IMR-90 (cell line): ENCODE data around the gene PSD2. TPM values are rescaled to one million over a fixed set of nuclear protein-coding genes. Genes with fewer than 3 reads are reported as not detected.

Source experiments
- ATAC-seq: fragments of 200-7000 bp; cut with Tn5 transposase; 2 replicates; pipeline ENCODE4 v1.9.1; 2020; ENCODE audit warnings: low read depth, mild to moderate bottlenecking, moderate library complexity
- BruUV-seq: library from RNA; stranded (reverse); fragments of 400-500 nt; replicated peaks from 2 replicates; lab custom pipeline; 2021; lab: Mats Ljungman, UMichigan
- CTCF ChIA-PET: fragments of 300-600 bp; formaldehyde crosslinking; extraction: SDS; loops from one replicate; lab custom pipeline; 2021; ENCODE audit warnings: antibody characterized with exemption; lab: Yijun Ruan, JAX
- POLR2A ChIA-PET: fragments of 300-600 bp; sonication (Branson Sonifier 250); formaldehyde crosslinking; loops from one replicate; lab custom pipeline; 2022; ENCODE audit warnings: antibody characterized with exemption; ENCODE audit not compliant: unreplicated experiment; lab: Charles Lee
- DNase-seq: peaks from one replicate; pipeline ENCODE4 v3.0.0; 2013
- H2AFZ ChIP-seq: replicated peaks from 2 replicates; pipeline ENCODE3; 2013; ENCODE audit warnings: low read length, mild to moderate bottlenecking; ENCODE audit not compliant: poor library complexity
- H2AK5ac ChIP-seq: 2 replicates; pipeline ENCODE4 v1.6.1; 2013; ENCODE audit warnings: low read depth, low read length, inconsistent platforms
- H2AK9ac ChIP-seq: replicated peaks from 2 replicates; pipeline ENCODE3; 2013; ENCODE audit warnings: mild to moderate bottlenecking, low read depth, low read length, moderate library complexity; ENCODE audit not compliant: poor library complexity
- H2BK120ac ChIP-seq: 2 replicates; pipeline ENCODE4 v1.6.1; 2013; ENCODE audit warnings: low read depth, low read length, inconsistent platforms
- H2BK15ac ChIP-seq: 3 replicates; pipeline ENCODE4 v1.6.1; 2013; ENCODE audit warnings: low read depth, low read length, inconsistent platforms
- H2BK20ac ChIP-seq: 2 replicates; pipeline ENCODE4 v1.6.1; 2013; ENCODE audit warnings: low read depth, mild to moderate bottlenecking, inconsistent platforms, low read length, moderate library complexity
- H2BK5ac ChIP-seq: 2 replicates; pipeline ENCODE4 v1.6.1; 2013; ENCODE audit warnings: mild to moderate bottlenecking, low read depth, low read length, inconsistent platforms; ENCODE audit not compliant: poor library complexity, severe bottlenecking
- H3K14ac ChIP-seq: replicated peaks from 2 replicates; pipeline ENCODE4 v1.6.1; 2013; ENCODE audit warnings: low read depth, low read length, inconsistent platforms
- H3K18ac ChIP-seq: 2 replicates; pipeline ENCODE4 v1.6.1; 2013; ENCODE audit warnings: low read depth, low read length, control low read depth
- H3K23ac ChIP-seq: 2 replicates; pipeline ENCODE4 v1.6.1; 2013; ENCODE audit warnings: low read depth, low read length, inconsistent platforms
- H3K27ac ChIP-seq: 2 replicates; pipeline ENCODE4 v1.5.1; 2013; ENCODE audit warnings: mild to moderate bottlenecking, control low read depth, low read length; ENCODE audit not compliant: insufficient read depth
- H3K27me3 ChIP-seq: 2 replicates; pipeline ENCODE4 v1.6.1; 2013; ENCODE audit warnings: low read length; ENCODE audit not compliant: control insufficient read depth, insufficient read depth
- H3K36me3 ChIP-seq: 2 replicates; pipeline ENCODE4 v1.6.1; 2013; ENCODE audit warnings: low read length, mixed read lengths; ENCODE audit not compliant: control insufficient read depth, insufficient read depth
- H3K4ac ChIP-seq: 2 replicates; pipeline ENCODE4 v1.6.1; 2013; ENCODE audit warnings: low read depth, low read length, inconsistent platforms
- H3K4me1 ChIP-seq: 2 replicates; pipeline ENCODE4 v1.6.1; 2013; ENCODE audit warnings: low read length, mixed read lengths; ENCODE audit not compliant: control insufficient read depth, insufficient read depth
- H3K4me2 ChIP-seq: 2 replicates; pipeline ENCODE4 v1.6.1; 2013; ENCODE audit warnings: low read depth, mild to moderate bottlenecking, control low read depth, low read length, moderate library complexity
- H3K4me3 ChIP-seq: 2 replicates; pipeline ENCODE4 v1.5.1; 2013; ENCODE audit warnings: low read depth, mild to moderate bottlenecking, control low read depth, low read length, moderate library complexity; ENCODE audit not compliant: insufficient read depth
- H3K56ac ChIP-seq: 2 replicates; pipeline ENCODE4 v1.6.1; 2013; ENCODE audit warnings: low read length, inconsistent platforms; ENCODE audit not compliant: insufficient read depth; ENCODE audit errors: extremely low read depth
- H3K79me1 ChIP-seq, 2 experiments: 2 replicates each; pipeline ENCODE4 v1.6.1; 2013; ENCODE audit warnings: low read length in 2 of 2, inconsistent platforms in 1 of 2, low read depth in 1 of 2
- H3K9ac ChIP-seq: 2 replicates; pipeline ENCODE4 v1.6.1; 2013; ENCODE audit warnings: low read depth, low read length, control low read depth
- H3K9me1 ChIP-seq: 2 replicates; pipeline ENCODE4 v1.6.1; 2013; ENCODE audit warnings: low read length, inconsistent platforms; ENCODE audit not compliant: insufficient read depth
- H3K9me3 ChIP-seq: 2 replicates; pipeline ENCODE4 v1.6.1; 2013; ENCODE audit warnings: low read length; ENCODE audit not compliant: control insufficient read depth, insufficient read depth
- H4K20me1 ChIP-seq: 2 replicates; pipeline ENCODE4 v1.6.1; 2013; ENCODE audit warnings: low read length, inconsistent platforms; ENCODE audit not compliant: insufficient read depth
- H4K5ac ChIP-seq: 2 replicates; pipeline ENCODE4 v1.6.1; 2013; ENCODE audit warnings: mild to moderate bottlenecking, low read depth, low read length, control low read depth
- H4K8ac ChIP-seq, 2 experiments: 2 replicates each; pipeline ENCODE4 v1.6.1; 2013; ENCODE audit warnings: low read depth in 2 of 2, low read length in 2 of 2, control low read depth in 1 of 2, inconsistent platforms in 1 of 2
- H4K91ac ChIP-seq: 2 replicates; pipeline ENCODE4 v1.6.1; 2013; ENCODE audit warnings: low read depth, low read length, inconsistent platforms; ENCODE audit not compliant: insufficient read depth
- CTCF ChIP-seq: conservative IDR thresholded peaks from 2 replicates; pipeline ENCODE4 v1.5.1; 2012; ENCODE audit warnings: mild to moderate bottlenecking, low read depth, low read length, improper control_type of control experiment
- FOS ChIP-seq: fragments of 150-350 bp; IDR thresholded peaks from 2 replicates; pipeline ENCODE4 v1.6.1; 2016; ENCODE audit warnings: low read depth, low read length
- MAFK ChIP-seq: IDR thresholded peaks from 2 replicates; pipeline ENCODE4 v1.6.1; 2012; ENCODE audit warnings: low read depth, low read length, improper control_type of control experiment
- MXI1 ChIP-seq: IDR thresholded peaks from 2 replicates; pipeline ENCODE4 v1.6.1; 2012; ENCODE audit warnings: low read depth, mild to moderate bottlenecking, low read length, moderate library complexity, borderline replicate concordance
- RCOR1 ChIP-seq: IDR thresholded peaks from 2 replicates; pipeline ENCODE4 v1.6.1; 2012; ENCODE audit warnings: mild to moderate bottlenecking, low read length, improper control_type of control experiment; ENCODE audit not compliant: insufficient replicate concordance
- RFX5 ChIP-seq: IDR thresholded peaks from 2 replicates; pipeline ENCODE4 v1.8.0; 2012; ENCODE audit warnings: low read depth, mild to moderate bottlenecking, low read length, moderate library complexity
- WGBS, 2 experiments: methylation state at CpG; one replicate each; pipeline versions ENCODE4 v1.1.5 to v1.1.7; 2013; ENCODE audit warnings: missing lambda C conversion rate in 2 of 2; ENCODE audit not compliant: insufficient read length in 1 of 2; ENCODE audit errors: extremely low coverage in 2 of 2; 5-methylcytosine and 5-hydroxymethylcytosine counted together
- dilution Hi-C: fragments of 300-500 bp; cut with HindIII; formaldehyde crosslinking; loops from one replicate; pipeline ENCODE4 v1.14.3; 2018; ENCODE audit warnings: low sequenced_read_pairs; ENCODE audit not compliant: unreplicated experiment
- in situ Hi-C: fragments of 300-500 bp; cut with MboI; formaldehyde crosslinking; loops from 3 replicates; pipeline ENCODE4 v1.14.3; 2019; ENCODE audit warnings: low sequenced_read_pairs, inconsistent platforms, mixed read lengths
- intact Hi-C: fragments of 100-400 bp; cut with micrococcal nuclease; formaldehyde crosslinking; loops from 2 replicates; pipeline ENCODE4 v1.10.0; 2022
- polyA plus RNA-seq, 3 experiments: library from polyadenylated mRNA; depleted of rRNA; stranded (reverse); fragments of >200 nt; gene quantifications; 2 replicates each; pipeline ENCODE4 v1.2.3, GENCODE V29; 2012; ENCODE audit warnings: low replicate concordance in 1 of 3
- total RNA-seq: library from RNA; depleted of rRNA; stranded (reverse); fragments of >200 nt; gene quantifications from 2 replicates; pipeline ENCODE4 v1.2.3, GENCODE V29; 2012

PSD2 gene
- total and polyA plus RNA-seq, 2 of the 4 experiments (the other 2 are of a cell fraction): 0.05 TPM; not detected in 1

GRCh38 chr5:139817970-139818369, 22.4 kb downstream of the PSD2 start:
- in situ Hi-C loops: no loop called here
- ChIA-PET CTCF (no interaction called here), POLR2A (no interaction called here)
- Histone ChIP-seq H3K36me3 (no peaks in the 10 kb centered on the region), H3K4ac (no peak overlapping the region), H4K20me1 (no peaks in the 10 kb centered on the region), H3K9ac (no peak overlapping the region), H3K79me1 (no peaks in the 10 kb centered on the region), H3K9me3 (peaks cover 2% of the 10 kb centered on the region; the same call in 1 of the 2 replicates), H3K23ac (no peak overlapping the region), H3K4me1 (no peaks in the 10 kb centered on the region), H2BK5ac (no peak overlapping the region), H4K8ac (no peak overlapping the region), H2AK5ac (no peak overlapping the region), H3K9me1 (no peaks in the 10 kb centered on the region), H3K27ac (no peak overlapping the region), H2AK9ac (no peak overlapping the region), H2AFZ (no peak overlapping the region), H2BK120ac (no peak overlapping the region), H2BK15ac (no peak overlapping the region), H3K14ac (no peak overlapping the region), H2BK20ac (no peak overlapping the region), H3K4me2 (no peak overlapping the region), H3K4me3 (no peak overlapping the region), H3K56ac (no peak overlapping the region), H4K91ac (no peak overlapping the region), H3K27me3 (peaks cover 31% of the 10 kb centered on the region), H3K18ac (no peak overlapping the region), H4K5ac (no peak overlapping the region)
- ATAC-seq (no peak), DNase-seq (no peak)
- intact Hi-C loops: no loop called here
- TF ChIP-seq MXI1: no peak
- no peak for TF ChIP-seq RFX5
- no peak for TF ChIP-seq CTCF
- no peak for TF ChIP-seq FOS
- TF ChIP-seq MAFK: no peak
- no peak for TF ChIP-seq RCOR1
- 80% methylated on average over 1 of the region's 3 CpGs; no CpG with 5 or more reads in 1 of the 2 experiments for WGBS, 2 experiments
- BruUV-seq: no TSS peak
- dilution Hi-C loops: no loop called here
